Osteocyte (in vitro differentiated cells): ENCODE data around the gene CEBPA. TPM values are rescaled to one million over a fixed set of nuclear protein-coding genes. Genes with fewer than 3 reads are reported as not detected.

Source experiments
- DNase-seq: peaks from one replicate; pipeline ENCODE4 v3.0.0; 2021; ENCODE audit warnings: mixed read lengths; ENCODE audit not compliant: unreplicated experiment; ENCODE audit errors: extremely low spot score
- H3K27ac Mint-ChIP-seq: one replicate; pipeline ENCODE4 v1.8.0; 2021; ENCODE audit warnings: mild to moderate bottlenecking, mixed read lengths; ENCODE audit not compliant: unreplicated experiment
- H3K27me3 Mint-ChIP-seq: one replicate; pipeline ENCODE4 v1.8.0; 2021; ENCODE audit warnings: mixed read lengths; ENCODE audit not compliant: unreplicated experiment
- H3K36me3 Mint-ChIP-seq: one replicate; pipeline ENCODE4 v1.8.0; 2021; ENCODE audit warnings: mixed read lengths; ENCODE audit not compliant: unreplicated experiment
- H3K4me1 Mint-ChIP-seq: one replicate; pipeline ENCODE4 v1.8.0; 2021; ENCODE audit warnings: mixed read lengths; ENCODE audit not compliant: unreplicated experiment
- H3K4me3 Mint-ChIP-seq: one replicate; pipeline ENCODE4 v1.8.0; 2021; ENCODE audit warnings: mild to moderate bottlenecking, moderate library complexity, mixed read lengths; ENCODE audit not compliant: unreplicated experiment
- H3K9me3 Mint-ChIP-seq: one replicate; pipeline ENCODE4 v1.8.0; 2021; ENCODE audit warnings: mixed read lengths; ENCODE audit not compliant: unreplicated experiment
- total RNA-seq: library from RNA; stranded (reverse); gene quantifications from 2 replicates; pipeline ENCODE4 v1.2.1, GENCODE V29; 2021
- TF ChIP-seq, protein P1 (sequence below): fragments of 200-600 bp; sonication (generic); IDR thresholded peaks from 2 replicates; pipeline ENCODE4 v1.5.0; 2021; ENCODE audit warnings: antibody characterized with exemption, mild to moderate bottlenecking, moderate library complexity

The CEBPA gene
- total RNA-seq, 1 donor from 2014 or later = 0.86 TPM

DNA sequence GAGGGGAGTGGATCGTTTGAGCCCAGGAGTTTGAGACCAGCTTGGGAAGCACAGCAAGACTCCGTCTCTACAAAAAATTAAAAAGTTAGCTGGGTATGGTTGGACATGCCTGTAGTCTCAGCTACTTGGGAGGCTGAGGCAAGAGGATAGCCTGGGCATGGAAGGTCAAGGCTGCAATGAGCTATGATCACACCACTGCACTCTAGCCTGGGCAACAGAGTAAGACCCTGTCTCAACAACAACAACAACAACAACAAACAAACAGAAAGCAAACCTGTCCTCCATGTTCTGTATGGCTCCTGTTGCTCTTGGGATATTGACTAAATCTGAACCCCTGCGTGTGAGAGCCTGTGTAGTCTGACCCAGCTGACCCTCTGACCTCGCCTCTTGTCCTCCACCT, 14.9 kb downstream of the CEBPA start:
- Mint-ChIP-seq H3K4me1 (no peaks in the 10 kb centered on the region), H3K9me3 (peaks cover 15% of the 10 kb centered on the region), H3K27me3 (peaks cover 23% of the 10 kb centered on the region), H3K4me3 (no peak overlapping the region), H3K27ac (no peak overlapping the region), H3K36me3 (no peaks in the 10 kb centered on the region)
- TF ChIP-seq, protein P1, sequence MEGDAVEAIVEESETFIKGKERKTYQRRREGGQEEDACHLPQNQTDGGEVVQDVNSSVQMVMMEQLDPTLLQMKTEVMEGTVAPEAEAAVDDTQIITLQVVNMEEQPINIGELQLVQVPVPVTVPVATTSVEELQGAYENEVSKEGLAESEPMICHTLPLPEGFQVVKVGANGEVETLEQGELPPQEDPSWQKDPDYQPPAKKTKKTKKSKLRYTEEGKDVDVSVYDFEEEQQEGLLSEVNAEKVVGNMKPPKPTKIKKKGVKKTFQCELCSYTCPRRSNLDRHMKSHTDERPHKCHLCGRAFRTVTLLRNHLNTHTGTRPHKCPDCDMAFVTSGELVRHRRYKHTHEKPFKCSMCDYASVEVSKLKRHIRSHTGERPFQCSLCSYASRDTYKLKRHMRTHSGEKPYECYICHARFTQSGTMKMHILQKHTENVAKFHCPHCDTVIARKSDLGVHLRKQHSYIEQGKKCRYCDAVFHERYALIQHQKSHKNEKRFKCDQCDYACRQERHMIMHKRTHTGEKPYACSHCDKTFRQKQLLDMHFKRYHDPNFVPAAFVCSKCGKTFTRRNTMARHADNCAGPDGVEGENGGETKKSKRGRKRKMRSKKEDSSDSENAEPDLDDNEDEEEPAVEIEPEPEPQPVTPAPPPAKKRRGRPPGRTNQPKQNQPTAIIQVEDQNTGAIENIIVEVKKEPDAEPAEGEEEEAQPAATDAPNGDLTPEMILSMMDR = no peak
- DNase-seq = no peak

DNA sequence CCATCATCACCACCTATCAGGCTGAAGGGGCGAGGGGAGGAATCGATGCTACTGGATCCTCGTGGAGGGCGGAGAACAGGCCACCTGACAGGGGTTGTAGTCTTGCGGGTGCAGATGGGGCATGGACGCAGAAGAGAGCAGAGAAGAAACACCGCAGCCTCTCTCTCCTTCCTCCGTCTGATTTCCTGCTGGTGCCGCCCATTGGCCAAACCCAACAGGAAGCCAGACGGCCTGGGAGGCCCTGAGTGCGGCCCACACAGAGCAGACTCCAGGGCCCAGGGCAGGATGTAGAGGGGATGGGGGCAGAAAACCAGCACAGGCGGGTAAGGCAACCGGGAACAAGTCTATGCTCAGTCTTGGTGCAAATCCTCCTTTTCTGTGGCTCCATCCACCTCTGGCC, 15.4 kb downstream of the CEBPA start:
- no peaks in the 10 kb centered on the region for H3K36me3 Mint-ChIP-seq

DNA sequence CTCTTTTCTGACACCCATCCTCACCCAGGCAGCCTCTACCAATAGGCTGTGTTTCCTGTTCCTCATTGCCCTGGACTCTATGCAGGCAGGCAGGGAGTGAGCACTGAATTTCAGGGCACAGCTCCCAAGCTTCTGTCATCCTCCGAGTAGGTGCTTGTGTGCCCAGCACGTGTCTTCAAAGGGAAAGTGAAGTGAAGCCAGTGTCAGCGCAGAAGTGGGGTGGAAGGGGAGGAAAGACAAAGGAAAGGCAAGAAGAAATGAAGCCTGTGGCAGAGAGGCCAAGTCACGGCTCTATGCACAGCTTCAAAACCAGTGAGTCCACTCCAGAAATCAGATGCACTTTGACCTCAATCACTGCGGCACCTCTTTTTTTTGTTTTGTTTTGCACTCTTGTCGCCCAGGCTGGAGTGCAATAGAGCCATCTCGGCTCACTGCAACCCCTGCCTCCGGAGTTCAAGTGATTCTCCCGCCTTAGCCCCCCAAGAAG, 16.9 kb downstream of the CEBPA start:
- no peak overlapping the region for H3K27ac Mint-ChIP-seq
- no peaks in the 10 kb centered on the region for H3K36me3 Mint-ChIP-seq
- TF ChIP-seq, protein P1 = no peak
- DNase-seq = no peak
- peaks cover 15% of the 10 kb centered on the region for H3K9me3 Mint-ChIP-seq
- H3K4me1 Mint-ChIP-seq = no peaks in the 10 kb centered on the region
- H3K27me3 Mint-ChIP-seq = peaks cover 23% of the 10 kb centered on the region
- H3K4me3 Mint-ChIP-seq = no peak overlapping the region

More for the DNA sequence above, 15.4 kb downstream of the CEBPA start:
- H3K4me1 Mint-ChIP-seq = no peaks in the 10 kb centered on the region
- H3K27ac Mint-ChIP-seq = no peak overlapping the region
- no peak overlapping the region for H3K4me3 Mint-ChIP-seq
- peaks cover 15% of the 10 kb centered on the region for H3K9me3 Mint-ChIP-seq
- DNase-seq = no peak
- TF ChIP-seq, protein P1 = no peak
- peaks cover 23% of the 10 kb centered on the region for H3K27me3 Mint-ChIP-seq

DNA sequence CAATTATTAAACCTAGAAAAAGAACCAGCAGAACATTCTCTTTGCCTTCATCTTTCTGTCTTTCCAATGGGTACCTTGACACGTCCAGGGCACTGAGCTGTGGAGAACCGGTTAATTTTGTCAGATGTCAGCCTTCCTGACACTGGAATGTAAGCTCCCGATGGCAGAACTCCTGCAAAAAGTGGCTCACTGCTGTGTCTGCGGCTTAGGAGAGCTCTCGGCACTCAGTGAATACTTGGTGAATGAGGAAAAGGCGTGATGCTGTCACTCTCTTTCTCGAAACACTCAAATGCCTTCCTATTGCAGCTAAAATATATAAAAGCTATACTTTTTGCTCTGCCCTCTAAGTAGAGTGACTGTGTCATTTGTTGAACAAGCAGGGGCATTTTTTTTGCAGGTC, 17.6 kb downstream of the CEBPA start:
- no peak for DNase-seq
- H3K27me3 Mint-ChIP-seq = peaks cover 23% of the 10 kb centered on the region
- peaks cover 15% of the 10 kb centered on the region for H3K9me3 Mint-ChIP-seq
- H3K27ac Mint-ChIP-seq = no peak overlapping the region
- no peaks in the 10 kb centered on the region for H3K36me3 Mint-ChIP-seq
- H3K4me1 Mint-ChIP-seq = no peaks in the 10 kb centered on the region
- H3K4me3 Mint-ChIP-seq = no peak overlapping the region
- TF ChIP-seq, protein P1 = no peak

DNA sequence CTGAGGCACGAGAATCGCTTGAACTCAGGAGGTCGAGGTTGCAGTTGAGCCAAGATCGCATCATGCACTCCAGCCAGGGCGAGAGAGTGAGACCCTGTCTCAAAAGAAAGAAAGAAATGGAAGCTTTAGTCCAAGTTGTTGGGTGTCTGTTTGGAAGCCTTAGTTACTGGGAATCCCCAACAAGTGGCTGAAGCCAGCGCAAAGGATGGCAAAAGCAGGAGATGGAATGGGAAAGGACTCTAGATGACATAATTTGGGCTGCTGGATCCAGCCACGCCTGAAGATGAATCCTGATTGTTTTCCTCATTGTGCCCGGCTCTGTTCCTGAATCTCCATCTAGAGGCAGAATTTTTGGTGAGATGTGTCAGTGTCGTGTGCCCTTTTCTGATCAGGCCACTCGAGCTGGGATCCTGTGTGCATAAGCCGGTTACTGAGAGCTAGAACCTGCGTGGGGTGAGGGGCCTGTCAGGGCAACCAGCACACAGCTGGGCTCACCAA, 18.1 kb downstream of the CEBPA start:
- Mint-ChIP-seq H3K4me3 (no peak overlapping the region), H3K27ac (no peak overlapping the region), H3K4me1 (no peaks in the 10 kb centered on the region), H3K9me3 (peaks cover 15% of the 10 kb centered on the region), H3K36me3 (no peaks in the 10 kb centered on the region), H3K27me3 (peaks cover 23% of the 10 kb centered on the region)
- no peak for DNase-seq
- TF ChIP-seq, protein P1 = no peak
